CD14-positive monocyte (primary cell): Measurements from ENCODE around the gene THSD4. TPM values are rescaled to one million over a fixed set of nuclear protein-coding genes. Genes with fewer than 3 reads are reported as not detected.

Experiments
- DNase-seq, 3 donors: peaks; one replicate each; pipeline ENCODE4 v3.0.0-alpha.2; 2011 to 2022
- H2AFZ ChIP-seq: 2 replicates; pipeline ENCODE4 v1.6.0; 2012; ENCODE audit warnings: mild to moderate bottlenecking, low read depth, low read length, inconsistent platforms; ENCODE audit not compliant: insufficient read depth, poor library complexity, severe bottlenecking
- H3K27ac ChIP-seq, 2 donors: 1 replicate in 1 of 2; 2 replicates in 1 of 2; pipeline ENCODE4 v1.5.1; 2012 to 2013; ENCODE audit warnings: low read length in 2 of 2, control low read depth in 1 of 2, inconsistent platforms in 1 of 2, low read depth in 1 of 2, mild to moderate bottlenecking in 1 of 2
- H3K27me3 ChIP-seq, 2 donors: one replicate each; pipeline versions ENCODE4 v1.6.0 to v1.6.1; 2011 to 2013; ENCODE audit warnings: low read length in 2 of 2; ENCODE audit not compliant: control insufficient read depth in 2 of 2, insufficient read depth in 2 of 2
- H3K36me3 ChIP-seq, 2 donors: replicated peaks in 1 of 2; 1 replicate in 1 of 2; 2 replicates in 1 of 2; pipeline versions ENCODE4 v1.5.1 to v1.6.1; 2012 to 2013; ENCODE audit warnings: low read length in 2 of 2, control low read depth in 1 of 2, inconsistent platforms in 1 of 2, mild to moderate bottlenecking in 1 of 2; ENCODE audit not compliant: insufficient read depth in 2 of 2, control insufficient read depth in 1 of 2
- H3K4me1 ChIP-seq, 2 donors: 1 replicate in 1 of 2; 2 replicates in 1 of 2; pipeline versions ENCODE4 v1.5.1 to v1.6.1; 2012 to 2013; ENCODE audit warnings: low read length in 2 of 2, control low read depth in 1 of 2, inconsistent platforms in 1 of 2, mild to moderate bottlenecking in 1 of 2, moderate library complexity in 1 of 2; ENCODE audit not compliant: insufficient read depth in 2 of 2, control insufficient read depth in 1 of 2
- H3K4me2 ChIP-seq: replicated peaks from 2 replicates; pipeline ENCODE3; 2012; ENCODE audit warnings: low read length, moderate library complexity, mild to moderate bottlenecking; ENCODE audit not compliant: poor library complexity, severe bottlenecking; ENCODE audit errors: extremely low read depth
- H3K4me3 ChIP-seq, 3 experiments: fragments of 200-600 bp in 1 of 3; sonication (generic) in 1 of 3; replicated peaks in 1 of 3; 1 replicate in 2 of 3; 2 replicates in 1 of 3; pipeline ENCODE4 v1.5.1; 2011 to 2013; ENCODE audit warnings: low read length in 3 of 3, mild to moderate bottlenecking in 3 of 3, control low read depth in 2 of 3, low read depth in 2 of 3, inconsistent platforms in 1 of 3, moderate library complexity in 1 of 3
- H3K79me2 ChIP-seq: 2 replicates; pipeline ENCODE4 v1.6.0; 2012; ENCODE audit warnings: mild to moderate bottlenecking, control low read depth, inconsistent platforms, low read length, moderate library complexity; ENCODE audit not compliant: insufficient read depth
- H3K9ac ChIP-seq: 2 replicates; pipeline ENCODE4 v1.6.0; 2017; ENCODE audit warnings: low read length, mild to moderate bottlenecking; ENCODE audit not compliant: insufficient read depth, poor library complexity, severe bottlenecking
- H3K9me3 ChIP-seq, 2 donors: replicated peaks in 1 of 2; 1 replicate in 1 of 2; 2 replicates in 1 of 2; pipeline versions ENCODE4 v1.5.1 to v1.6.1; 2012 to 2013; ENCODE audit warnings: low read length in 2 of 2, control low read depth in 1 of 2; ENCODE audit not compliant: control insufficient read depth in 1 of 2, insufficient read depth in 1 of 2
- H4K20me1 ChIP-seq: 2 replicates; pipeline ENCODE4 v1.6.0; 2012; ENCODE audit warnings: mild to moderate bottlenecking, low read length, control low read depth, moderate library complexity; ENCODE audit not compliant: insufficient read depth
- H3K27ac Mint-ChIP-seq, 7 donors: one replicate each; pipeline ENCODE4 v1.8.0; 2020; ENCODE audit warnings: mild to moderate bottlenecking in 7 of 7, mixed read lengths in 7 of 7, moderate library complexity in 6 of 7, inconsistent platforms in 2 of 7
- H3K27me3 Mint-ChIP-seq, 3 donors: one replicate each; pipeline ENCODE4 v1.8.0; 2021 to 2022; ENCODE audit warnings: low read depth in 3 of 3, mild to moderate bottlenecking in 3 of 3, mixed read lengths in 3 of 3, moderate library complexity in 3 of 3, inconsistent platforms in 1 of 3
- H3K36me3 Mint-ChIP-seq, 2 donors: one replicate each; pipeline ENCODE4 v1.8.0; 2020; ENCODE audit warnings: mixed read lengths in 2 of 2, inconsistent platforms in 1 of 2, mild to moderate bottlenecking in 1 of 2
- H3K4me1 Mint-ChIP-seq: one replicate; pipeline ENCODE4 v1.8.0; 2020; ENCODE audit warnings: mild to moderate bottlenecking, mixed read lengths
- H3K4me3 Mint-ChIP-seq, 2 donors: one replicate each; pipeline ENCODE4 v1.8.0; 2020; ENCODE audit warnings: mild to moderate bottlenecking in 2 of 2, mixed read lengths in 2 of 2, moderate library complexity in 1 of 2
- H3K9me3 Mint-ChIP-seq, 7 donors: one replicate each; pipeline ENCODE4 v1.8.0; 2020 to 2022; ENCODE audit warnings: mixed read lengths in 7 of 7, mild to moderate bottlenecking in 6 of 7, moderate library complexity in 6 of 7, inconsistent platforms in 2 of 7
- WGBS: methylation state at CpG from one replicate; pipeline ENCODE4 v1.1.5; 2013; ENCODE audit warnings: missing lambda C conversion rate; ENCODE audit not compliant: insufficient coverage; 5-methylcytosine and 5-hydroxymethylcytosine counted together
- intact Hi-C, 2 donors: fragments of 100-400 bp; cut with micrococcal nuclease; formaldehyde crosslinking; loops; one replicate each; pipeline versions ENCODE4 v1.15.0 to v1.15.1; 2023
- polyA plus RNA-seq, 3 donors: library from polyadenylated mRNA; depleted of rRNA in 1 of 3; unstranded in 2 of 3; stranded (reverse) in 1 of 3; fragments of 300-500 nt in 2 of 3; fragments of >200 nt in 1 of 3; fragmentation: Illumina TruSeq in 2 of 3; gene quantifications; 1 replicate in 2 of 3; 2 replicates in 1 of 3; pipeline ENCODE4 v1.2.3, GENCODE V29; 2012 to 2021
- TF ChIP-seq, protein P1 (sequence below): fragments of 200-600 bp; IDR thresholded peaks from one replicate; pipeline ENCODE4 v1.8.0; 2022; ENCODE audit warnings: antibody characterized with exemption, mild to moderate bottlenecking

The THSD4 gene
- polyA plus RNA-seq, 3 donors = not detected

DNA sequence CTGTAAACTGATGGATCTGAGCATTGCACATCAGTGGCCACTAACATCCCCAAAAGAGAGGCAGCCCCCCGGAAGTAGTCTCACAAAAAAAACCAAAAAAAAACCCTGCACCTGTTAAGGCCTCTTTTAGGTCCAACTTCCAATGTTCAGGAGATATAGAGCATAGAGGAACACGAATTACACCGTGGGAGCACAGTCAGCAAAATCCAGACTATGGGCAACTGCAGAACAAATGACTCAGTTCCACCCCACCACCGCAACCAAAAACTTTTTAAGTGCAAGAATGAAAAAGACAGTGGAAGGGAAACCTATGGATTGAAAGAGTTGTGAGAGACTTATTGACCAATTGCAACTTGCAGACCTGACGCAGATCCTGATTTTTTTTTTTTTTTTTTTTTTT, 652.9 kb downstream of the THSD4 start:
- no peaks in the 10 kb centered on the region for H4K20me1 ChIP-seq
- H3K36me3 ChIP-seq = no peaks in the 10 kb centered on the region
- H3K27me3 ChIP-seq = no peaks in the 10 kb centered on the region
- H2AFZ ChIP-seq = no peak overlapping the region
- H3K4me2 ChIP-seq = no peak overlapping the region
- intact Hi-C loops = no loop called here
- Mint-ChIP-seq H3K4me1 (no peaks in the 10 kb centered on the region), H3K27me3 (peaks cover 6 to 11% (median 8%) of the 10 kb centered on the region in 3 donors), H3K4me3 (no peak overlapping the region), H3K9me3 (peaks cover 0 to 1% (median 0%) of the 10 kb centered on the region in 7 donors), H3K36me3 (no peaks in the 10 kb centered on the region), H3K27ac (no peak overlapping the region)
- H3K4me3 ChIP-seq = no peak overlapping the region
- no peak overlapping the region for H3K27ac ChIP-seq
- TF ChIP-seq, protein P1, sequence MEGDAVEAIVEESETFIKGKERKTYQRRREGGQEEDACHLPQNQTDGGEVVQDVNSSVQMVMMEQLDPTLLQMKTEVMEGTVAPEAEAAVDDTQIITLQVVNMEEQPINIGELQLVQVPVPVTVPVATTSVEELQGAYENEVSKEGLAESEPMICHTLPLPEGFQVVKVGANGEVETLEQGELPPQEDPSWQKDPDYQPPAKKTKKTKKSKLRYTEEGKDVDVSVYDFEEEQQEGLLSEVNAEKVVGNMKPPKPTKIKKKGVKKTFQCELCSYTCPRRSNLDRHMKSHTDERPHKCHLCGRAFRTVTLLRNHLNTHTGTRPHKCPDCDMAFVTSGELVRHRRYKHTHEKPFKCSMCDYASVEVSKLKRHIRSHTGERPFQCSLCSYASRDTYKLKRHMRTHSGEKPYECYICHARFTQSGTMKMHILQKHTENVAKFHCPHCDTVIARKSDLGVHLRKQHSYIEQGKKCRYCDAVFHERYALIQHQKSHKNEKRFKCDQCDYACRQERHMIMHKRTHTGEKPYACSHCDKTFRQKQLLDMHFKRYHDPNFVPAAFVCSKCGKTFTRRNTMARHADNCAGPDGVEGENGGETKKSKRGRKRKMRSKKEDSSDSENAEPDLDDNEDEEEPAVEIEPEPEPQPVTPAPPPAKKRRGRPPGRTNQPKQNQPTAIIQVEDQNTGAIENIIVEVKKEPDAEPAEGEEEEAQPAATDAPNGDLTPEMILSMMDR = no peak
- no peaks in the 10 kb centered on the region for H3K9me3 ChIP-seq
- no peaks in the 10 kb centered on the region for H3K79me2 ChIP-seq
- no peak for DNase-seq
- H3K4me1 ChIP-seq = no peaks in the 10 kb centered on the region
- WGBS = 100% methylated on average over 2 of the region's 5 CpGs
- H3K9ac ChIP-seq = no peak overlapping the region

DNA sequence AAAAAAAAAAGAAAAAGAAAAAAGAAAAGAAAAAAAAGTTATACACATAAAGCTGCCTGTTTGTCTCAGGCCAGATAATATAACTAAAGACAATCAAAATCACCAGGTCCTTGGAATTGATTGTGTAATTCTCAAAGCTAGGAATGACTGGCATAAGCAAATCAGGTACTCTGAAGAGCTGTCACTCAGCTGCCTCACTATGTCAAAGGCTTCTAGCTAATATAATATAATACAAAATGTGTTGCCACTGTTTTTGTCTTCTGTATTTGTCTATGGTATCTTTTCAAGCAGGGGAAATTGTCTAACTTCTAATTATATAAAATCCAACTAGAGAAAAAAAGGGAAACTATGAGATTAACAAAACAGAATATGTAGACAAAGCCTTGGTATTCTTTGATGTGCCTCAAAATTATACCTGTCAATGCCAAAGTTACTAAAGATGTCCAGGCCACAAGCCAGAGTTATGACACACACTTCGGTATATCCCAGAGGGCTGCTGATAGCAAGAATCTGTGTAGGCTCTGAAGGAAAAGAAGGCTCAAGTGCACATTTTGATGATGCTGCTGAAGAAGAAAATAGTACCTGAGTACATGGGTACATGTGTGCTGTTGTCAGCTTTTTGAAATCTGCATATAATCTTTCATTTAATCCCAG, 658.1 kb downstream of the THSD4 start:
- Histone ChIP-seq H2AFZ (no peak overlapping the region), H4K20me1 (no peaks in the 10 kb centered on the region), H3K27ac (no peak overlapping the region), H3K9me3 (no peaks in the 10 kb centered on the region), H3K27me3 (no peaks in the 10 kb centered on the region), H3K79me2 (no peaks in the 10 kb centered on the region), H3K4me3 (no peak overlapping the region), H3K9ac (no peak overlapping the region), H3K4me1 (no peaks in the 10 kb centered on the region), H3K4me2 (no peak overlapping the region), H3K36me3 (no peaks in the 10 kb centered on the region)
- intact Hi-C loops = no loop called here
- Mint-ChIP-seq H3K27ac (no peak overlapping the region), H3K27me3 (peaks cover 3 to 8% (median 5%) of the 10 kb centered on the region in 3 donors), H3K9me3 (peaks cover 0 to 1% (median 0%) of the 10 kb centered on the region in 7 donors), H3K4me3 (no peak overlapping the region), H3K36me3 (no peaks in the 10 kb centered on the region), H3K4me1 (no peaks in the 10 kb centered on the region)
- DNase-seq = no peak
- TF ChIP-seq, protein P1 = no peak
- 80% methylated on average over 1 of the region's 1 CpG for WGBS
